Adrenal gland (tissue), 5 donors: ENCODE measurements around the gene PTGS1.

Experiments used
- POLR2A ChIP-seq, 2 donors: fragments of 450-650 bp; IDR thresholded peaks; one replicate each; pipeline ENCODE4 v1.6.1; 2017; ENCODE audit warnings: antibody characterized with exemption in 2 of 2, mild to moderate bottlenecking in 2 of 2, moderate library complexity in 1 of 2
- TF ChIP-seq, protein P1 (sequence below), 6 experiments: fragments of 450-650 bp in 4 of 6; fragments of 200-600 bp in 2 of 6; sonication (generic) in 1 of 6; IDR thresholded peaks; 1 replicate in 5 of 6; 2 replicates in 1 of 6; pipeline versions ENCODE4 v1.5.1 to v1.8.0; 2016 to 2021; ENCODE audit warnings: antibody characterized with exemption in 6 of 6, mild to moderate bottlenecking in 2 of 6, moderate library complexity in 1 of 6
- donor health status: DM: no; HTN: no; CAD: no.

DNA sequence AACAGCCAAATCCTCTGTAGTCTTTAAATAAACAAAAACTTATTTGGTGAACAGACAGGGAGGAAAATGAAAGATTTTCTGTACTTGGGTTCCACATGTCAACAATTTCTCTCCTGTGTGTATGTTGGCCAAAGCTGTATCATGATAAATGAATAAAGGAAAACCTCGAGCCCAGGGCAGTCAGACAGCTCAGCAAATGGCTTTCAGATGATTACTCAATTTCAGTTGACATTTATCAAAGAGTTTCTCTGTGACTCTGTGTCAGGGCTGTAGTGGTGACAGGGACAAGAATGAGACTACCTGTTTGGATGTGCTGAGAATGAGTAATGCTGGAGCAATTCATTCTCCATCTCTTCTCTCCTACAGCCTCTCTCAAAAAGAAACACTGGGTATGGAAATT is 45.7 kb upstream of the PTGS1 start:
- TF ChIP-seq, protein P1, sequence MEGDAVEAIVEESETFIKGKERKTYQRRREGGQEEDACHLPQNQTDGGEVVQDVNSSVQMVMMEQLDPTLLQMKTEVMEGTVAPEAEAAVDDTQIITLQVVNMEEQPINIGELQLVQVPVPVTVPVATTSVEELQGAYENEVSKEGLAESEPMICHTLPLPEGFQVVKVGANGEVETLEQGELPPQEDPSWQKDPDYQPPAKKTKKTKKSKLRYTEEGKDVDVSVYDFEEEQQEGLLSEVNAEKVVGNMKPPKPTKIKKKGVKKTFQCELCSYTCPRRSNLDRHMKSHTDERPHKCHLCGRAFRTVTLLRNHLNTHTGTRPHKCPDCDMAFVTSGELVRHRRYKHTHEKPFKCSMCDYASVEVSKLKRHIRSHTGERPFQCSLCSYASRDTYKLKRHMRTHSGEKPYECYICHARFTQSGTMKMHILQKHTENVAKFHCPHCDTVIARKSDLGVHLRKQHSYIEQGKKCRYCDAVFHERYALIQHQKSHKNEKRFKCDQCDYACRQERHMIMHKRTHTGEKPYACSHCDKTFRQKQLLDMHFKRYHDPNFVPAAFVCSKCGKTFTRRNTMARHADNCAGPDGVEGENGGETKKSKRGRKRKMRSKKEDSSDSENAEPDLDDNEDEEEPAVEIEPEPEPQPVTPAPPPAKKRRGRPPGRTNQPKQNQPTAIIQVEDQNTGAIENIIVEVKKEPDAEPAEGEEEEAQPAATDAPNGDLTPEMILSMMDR (IDR thresholded peaks at IDR 0.05), result no peak
- no peak for TF ChIP-seq POLR2A (IDR thresholded peaks at IDR 0.05)
